DMS53 (cell line): ENCODE data around the gene MBTD1.
"Not testable (repeated sequence)": the region's sequence is repeated elsewhere in the genome, so short reads cannot be mapped to it uniquely, and the experiment has no call there.

Source experiments
- DNase-seq: peaks from one replicate; lab custom pipeline; 2025; lab: John Stamatoyannopoulos, UW

The MBTD1 gene

DNA sequence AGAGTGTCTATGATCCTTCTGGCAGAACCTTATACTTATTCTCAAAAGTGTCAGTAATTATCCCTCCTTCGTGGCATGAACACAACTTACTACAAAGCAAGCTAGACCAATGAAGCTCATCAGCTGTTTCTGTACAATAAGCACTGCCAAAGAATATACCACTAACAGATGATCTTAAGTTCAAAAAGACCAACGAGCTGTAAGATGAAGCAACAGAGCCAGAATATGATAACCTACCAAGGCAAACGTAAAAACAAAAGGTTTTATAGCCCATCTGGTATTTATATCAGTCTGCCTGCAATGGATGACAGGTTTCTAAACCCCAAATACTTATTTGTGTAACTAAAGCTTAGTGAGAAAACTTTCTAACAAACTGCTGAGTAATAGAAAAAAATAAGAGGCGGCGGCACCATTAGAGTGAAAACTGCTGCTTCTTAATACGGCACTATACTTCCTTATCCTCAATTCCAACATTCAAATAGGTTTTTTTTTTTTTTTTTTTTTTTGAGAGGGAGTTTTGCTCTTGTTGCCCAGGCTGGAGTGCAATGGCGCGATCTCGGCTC is 71.5 kb downstream of the MBTD1 start:
- DNase-seq: no peak

DNA sequence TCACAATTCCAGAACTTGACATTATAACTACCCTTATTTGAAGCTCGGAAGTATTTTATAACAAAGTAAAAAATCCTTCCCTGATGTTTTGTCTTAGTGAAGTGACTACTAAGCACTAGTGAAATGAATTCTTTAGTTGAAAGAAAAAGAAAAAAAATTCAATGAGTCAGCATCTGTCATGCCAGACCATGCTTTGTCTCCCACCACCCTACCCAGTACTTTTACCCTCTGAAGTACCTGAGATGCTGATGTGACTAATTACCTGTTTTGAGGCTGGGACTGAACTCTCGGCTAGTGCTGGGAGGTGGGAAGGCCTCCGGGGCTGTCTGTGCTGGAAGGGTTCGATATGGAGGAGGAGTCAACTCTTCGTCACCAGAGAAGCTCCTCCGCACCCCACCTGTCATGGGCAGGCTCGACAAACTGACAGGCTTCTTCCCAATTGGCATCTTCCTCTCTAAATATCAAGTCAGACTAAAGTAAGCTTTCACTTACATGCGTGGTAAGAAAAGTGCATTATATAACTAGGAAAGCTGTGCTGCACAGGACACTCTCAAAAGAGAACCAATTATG is 74.0 kb downstream of the MBTD1 start:
- no peak for DNase-seq

- DNase-seq: no peak
Measured at GRCh38 chr17:51184124-51184523, 75.7 kb downstream of the MBTD1 start.

- no peak for DNase-seq
Measured at GRCh38 chr17:51180486-51180885, 79.4 kb downstream of the MBTD1 start.

GRCh38 chr17:51172030-51172429 is 87.8 kb downstream of the MBTD1 start:
- DNase-seq: not testable (repeated sequence)

DNA sequence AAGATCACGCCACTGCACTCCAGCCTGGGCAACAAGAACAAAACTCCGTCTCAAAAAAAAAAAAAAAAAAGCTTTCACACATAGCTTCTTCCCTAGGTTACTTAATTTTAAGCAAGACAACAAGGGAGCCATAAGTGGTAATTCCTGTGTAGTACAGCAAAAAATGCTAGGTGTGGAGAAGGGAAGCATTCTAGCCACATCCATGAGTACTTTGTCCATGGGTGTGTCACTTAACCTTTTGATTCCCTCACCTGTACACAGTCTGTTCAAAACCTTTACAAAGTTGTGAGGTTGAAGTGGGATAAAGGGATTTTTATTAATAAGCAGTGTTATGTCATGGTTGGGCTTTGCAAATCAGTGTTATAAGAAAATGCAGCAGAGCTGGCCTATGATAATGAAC is 89.1 kb downstream of the MBTD1 start:
- DNase-seq: no peak

DNA sequence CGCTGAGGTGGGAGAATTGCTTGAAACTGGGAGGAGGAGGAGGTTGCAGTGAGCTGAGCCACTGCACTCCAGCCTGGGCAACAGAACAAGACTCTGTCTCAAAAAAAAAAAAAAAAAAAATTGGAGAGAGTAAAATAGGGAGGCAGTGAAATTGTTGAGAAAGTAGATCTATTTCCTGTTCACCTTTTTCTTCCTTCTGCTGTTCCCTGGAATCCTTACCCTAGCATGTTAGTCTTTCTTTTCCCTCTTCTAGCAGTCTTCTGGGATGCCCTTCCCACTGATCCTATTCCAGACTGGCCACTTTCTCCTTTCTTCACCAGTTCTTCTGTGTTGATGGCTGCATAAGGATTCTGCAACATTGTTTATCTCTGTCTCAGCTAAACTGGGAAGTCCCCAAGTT is 90.5 kb downstream of the MBTD1 start:
- DNase-seq: no peak

GRCh38 chr17:51166987-51167931 is 92.6 kb downstream of the MBTD1 start:
- DNase-seq: peak; percentile 80

DNA sequence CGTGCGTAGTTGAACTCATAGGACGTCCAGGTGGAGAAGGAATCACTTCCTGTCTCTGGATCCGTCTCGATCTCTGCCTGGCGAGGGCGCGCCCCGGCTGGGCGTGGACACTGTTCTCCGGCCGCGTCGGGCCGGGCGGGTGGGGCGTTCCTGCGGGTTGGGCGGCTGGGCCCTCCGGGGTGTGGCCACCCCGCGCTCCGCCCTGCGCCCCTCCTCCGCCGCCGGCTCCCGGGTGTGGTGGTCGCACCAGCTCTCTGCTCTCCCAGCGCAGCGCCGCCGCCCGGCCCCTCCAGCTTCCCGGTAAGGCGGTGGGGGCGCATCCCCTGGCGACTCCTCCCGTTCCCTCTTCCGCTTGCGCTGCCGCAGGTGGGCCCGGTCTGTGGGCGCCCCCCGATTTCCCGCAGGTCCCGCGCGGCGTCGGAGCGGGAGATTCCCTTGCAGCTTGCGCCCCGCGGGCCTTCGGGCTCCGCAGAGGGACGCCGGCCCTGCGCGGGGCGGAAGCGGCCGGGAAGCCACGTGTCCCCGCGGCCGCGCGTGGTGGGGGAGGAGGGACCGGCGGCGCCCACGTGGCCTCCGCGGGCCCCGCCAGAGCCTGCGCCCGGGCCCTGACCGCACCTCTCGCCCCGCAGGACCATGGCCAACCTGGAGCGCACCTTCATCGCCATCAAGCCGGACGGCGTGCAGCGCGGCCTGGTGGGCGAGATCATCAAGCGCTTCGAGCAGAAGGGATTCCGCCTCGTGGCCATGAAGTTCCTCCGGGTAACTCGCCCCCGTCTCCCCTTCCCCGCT is 93.5 kb downstream of the MBTD1 start, which contains the start of gene NME2:
Gene NME2 (plus strand): TSS at position 214 of the 789 bp plus-strand sequence. CDS start 420 bp downstream, at position 634.
- peak; percentile 97 for DNase-seq

GRCh38 chr17:51165680-51166197 is 94.1 kb downstream of the MBTD1 start:
- DNase-seq: peak; percentile 85

DNA sequence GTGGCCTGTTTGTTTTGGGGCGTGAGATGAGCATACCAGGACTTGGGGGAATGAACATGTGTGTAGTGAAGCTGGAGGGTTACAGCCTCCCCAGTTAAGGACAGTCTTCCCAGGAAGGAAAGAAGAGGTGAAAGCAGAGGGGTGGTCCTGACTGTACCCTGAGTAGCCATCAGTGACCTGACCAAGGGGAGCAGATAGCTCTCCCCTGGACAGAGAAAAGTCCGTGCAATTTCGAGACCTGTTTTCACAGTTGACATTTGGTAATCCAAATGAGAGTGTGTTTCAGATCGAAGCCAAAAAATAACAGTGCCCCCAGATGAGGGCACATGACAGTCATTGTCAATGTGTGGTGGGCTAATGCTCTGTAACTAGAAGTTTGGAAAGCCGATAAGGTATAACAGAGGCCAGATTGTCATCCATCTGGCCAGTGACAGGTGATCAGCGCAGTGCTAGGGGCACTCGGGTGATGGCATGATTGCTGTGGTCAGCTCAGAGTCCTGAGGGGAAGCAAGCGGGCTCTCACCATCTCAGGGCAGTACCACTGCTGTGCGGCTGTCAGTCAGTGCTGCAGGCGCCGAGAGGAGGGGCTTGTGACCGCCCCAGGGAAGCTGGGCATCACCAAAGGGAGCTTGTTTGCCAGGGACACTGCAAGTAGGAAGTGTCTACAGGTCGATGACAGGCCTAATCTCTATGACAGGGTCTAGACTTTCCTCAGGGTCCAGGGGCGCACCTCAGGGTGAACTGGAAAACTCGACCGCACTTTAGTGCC is 94.8 kb downstream of the MBTD1 start:
- DNase-seq: peak; percentile 88

GRCh38 chr17:51161541-51161940 is 98.3 kb downstream of the MBTD1 start:
- no peak for DNase-seq

DNA sequence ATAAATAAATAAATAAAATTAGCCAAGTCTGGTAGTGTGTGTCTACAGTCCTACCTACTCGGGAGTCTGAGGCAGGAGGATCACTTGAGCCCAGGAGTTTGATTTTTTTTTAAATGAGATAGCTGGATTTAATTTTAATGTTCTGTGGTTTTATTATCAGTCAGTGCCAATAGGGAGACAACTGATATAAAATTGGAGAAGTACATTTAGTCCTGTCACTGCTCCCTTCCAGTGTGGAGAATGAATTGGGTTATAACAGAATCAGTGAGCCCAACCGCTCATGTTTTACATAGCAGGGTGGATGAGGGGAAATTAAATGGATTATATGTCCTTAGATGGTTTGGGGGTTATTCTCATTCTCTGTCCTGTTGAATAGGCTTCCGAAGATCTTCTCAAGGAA is 100.2 kb downstream of the MBTD1 start:
- DNase-seq: no peak

DNA sequence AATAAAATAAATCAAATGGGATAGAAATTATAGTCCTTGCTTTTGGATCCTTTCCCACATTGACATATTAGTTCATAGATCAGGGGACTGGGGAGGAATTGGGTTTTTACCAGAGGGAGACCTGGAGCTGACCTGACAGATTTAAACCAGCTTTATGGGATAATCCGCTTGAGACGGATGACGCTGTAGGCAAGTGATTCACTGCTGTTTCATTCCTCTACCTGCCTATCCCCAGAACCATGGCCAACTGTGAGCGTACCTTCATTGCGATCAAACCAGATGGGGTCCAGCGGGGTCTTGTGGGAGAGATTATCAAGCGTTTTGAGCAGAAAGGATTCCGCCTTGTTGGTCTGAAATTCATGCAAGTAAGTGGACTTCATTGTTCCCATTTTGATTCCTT is 104.4 kb downstream of the MBTD1 start:
- DNase-seq: no peak

GRCh38 chr17:51154176-51154575 is 105.7 kb downstream of the MBTD1 start:
- DNase-seq: peak; percentile 49

DNA sequence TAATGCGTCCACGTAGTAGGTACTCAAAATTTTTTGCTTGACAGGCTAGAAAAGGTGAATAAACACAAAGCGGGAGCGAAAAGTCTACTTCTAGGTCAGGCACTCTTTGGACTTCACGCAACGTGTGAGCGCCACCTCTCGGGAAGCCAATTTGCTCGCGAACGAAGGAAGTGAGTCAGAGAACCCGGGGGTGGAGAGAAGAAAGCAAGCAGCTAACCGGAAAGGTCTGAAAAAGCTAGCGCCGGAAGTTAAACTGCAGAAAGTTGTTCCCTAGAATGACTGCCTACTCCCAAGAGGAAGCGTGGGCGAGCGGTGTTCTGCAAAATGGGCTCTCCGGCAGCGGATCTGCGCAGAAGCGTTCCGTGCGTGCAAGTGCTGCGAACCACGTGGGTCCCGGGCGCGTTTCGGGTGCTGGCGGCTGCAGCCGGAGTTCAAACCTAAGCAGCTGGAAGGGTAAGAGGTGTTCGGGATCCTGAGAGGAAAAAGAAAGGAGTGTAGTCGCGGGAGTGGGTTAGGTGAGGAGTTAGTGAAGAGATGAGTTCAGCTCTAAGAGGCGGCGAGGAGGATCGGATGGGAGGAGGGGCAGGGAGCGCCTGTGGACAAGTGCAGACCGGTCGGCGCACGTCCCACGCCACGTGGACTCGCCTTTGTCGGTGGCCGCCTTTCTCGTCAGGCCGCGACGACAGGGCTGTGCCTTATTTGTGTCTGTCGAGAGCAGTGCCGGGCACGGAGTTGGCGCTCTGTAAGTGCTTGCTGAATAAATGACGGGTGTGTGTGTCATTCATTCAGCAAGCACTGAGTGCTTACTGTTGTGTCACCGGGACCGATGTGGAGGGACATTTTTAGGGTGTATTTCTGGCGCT is 106.4 kb downstream of the MBTD1 start, which contains the start of gene NME1:
Gene NME1 (plus strand): TSS at position 350 of the 863 bp plus-strand sequence. CDS start 2,096 bp downstream, outside the sequence.
- DNase-seq: peak; percentile 100

DNA sequence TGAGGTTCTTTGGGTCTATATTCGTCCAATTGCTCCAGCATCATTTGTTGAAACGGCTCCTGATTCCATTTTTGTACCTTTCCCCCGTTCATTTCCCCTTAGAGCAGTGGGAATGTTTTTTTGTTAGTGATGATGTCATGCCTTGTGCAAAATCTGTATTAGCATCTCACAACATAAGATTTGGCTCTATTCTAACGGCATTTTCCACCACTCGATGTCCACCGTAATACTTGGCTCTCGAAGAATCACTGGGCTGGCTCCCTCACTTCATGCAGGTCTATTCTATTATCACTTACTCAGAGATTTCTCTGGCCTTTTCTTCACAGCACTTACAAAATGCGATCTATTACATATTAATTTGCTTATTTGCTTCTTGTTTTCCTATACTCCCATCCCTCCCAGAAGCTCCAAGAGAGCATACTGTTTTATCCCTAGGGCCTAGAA is 107.1 kb downstream of the MBTD1 start:
- DNase-seq: peak; percentile 81

GRCh38 chr17:51150932-51151331 is 108.9 kb downstream of the MBTD1 start:
- DNase-seq: no peak

DNA sequence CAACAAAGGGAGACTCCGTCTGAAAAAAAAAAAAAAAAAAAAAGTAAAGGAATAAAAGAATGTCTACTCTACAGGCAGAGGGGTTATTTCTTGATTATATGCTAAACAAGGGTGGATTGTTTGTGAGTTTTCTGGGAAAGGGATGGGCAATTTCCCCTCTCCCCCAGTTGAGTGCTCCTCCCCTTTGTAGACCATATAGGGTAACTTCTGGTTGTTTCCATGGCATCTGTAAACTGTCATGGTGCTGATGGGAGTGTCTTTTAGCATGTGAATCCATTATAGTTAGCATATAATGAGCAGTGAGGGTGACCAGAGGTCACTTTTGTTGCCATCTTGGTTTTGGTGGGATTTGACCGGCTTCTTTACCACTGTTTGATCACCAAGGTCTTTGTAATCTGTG is 110.7 kb downstream of the MBTD1 start:
- DNase-seq: no peak

DNA sequence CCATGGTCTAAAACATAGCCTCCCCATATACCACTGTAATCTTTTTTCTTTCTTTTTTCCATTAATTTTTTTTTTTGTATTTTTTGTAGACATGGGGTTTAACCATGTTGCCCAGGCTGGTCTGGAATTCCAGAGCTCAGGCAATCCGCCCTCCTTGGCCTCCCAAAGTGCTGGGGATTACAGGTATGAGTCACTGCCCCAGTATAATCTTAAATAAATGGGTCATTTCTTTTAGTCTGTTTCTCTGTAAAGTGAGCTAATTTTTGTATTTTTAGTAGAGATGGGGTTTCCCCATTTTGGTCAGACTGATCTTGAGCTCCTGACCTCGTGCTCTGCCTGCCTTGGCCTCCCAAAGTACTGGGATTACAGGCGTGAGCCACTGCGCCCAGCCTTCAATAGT is 112.2 kb downstream of the MBTD1 start:
- DNase-seq: no peak
